Activated T-helper 1 cell treated with anti-CD3 and anti-CD28 coated beads, Interleukin-12 subunit alpha, Interleukin-12 subunit beta, Interleukin-2, Interleukin-4 antibody, amounts not matched to agents 30 ng/mL and 10 ng/mL and 1 ng/mL, durations not matched to agents 14 hours and 24 hours and 36 hours (primary cell): ENCODE data around the gene GMPS. TPM values are rescaled to one million over a fixed set of nuclear protein-coding genes. Genes with fewer than 3 reads are reported as not detected.
"Not testable (repeated sequence)": the region's sequence is repeated elsewhere in the genome, so short reads cannot be mapped to it uniquely, and the experiment has no call there.

Experiments used
- DNase-seq: peaks from one replicate; pipeline ENCODE4 v3.0.0; 2021; ENCODE audit warnings: low spot score
- H3K27ac Mint-ChIP-seq: one replicate; pipeline ENCODE4 v1.8.0; 2021; ENCODE audit warnings: mild to moderate bottlenecking, mixed read lengths
- H3K27me3 Mint-ChIP-seq: one replicate; pipeline ENCODE4 v1.8.0; 2022; ENCODE audit warnings: mild to moderate bottlenecking, moderate library complexity, mixed read lengths; ENCODE audit not compliant: insufficient read depth
- H3K36me3 Mint-ChIP-seq: one replicate; pipeline ENCODE4 v1.8.0; 2021; ENCODE audit warnings: low read depth, mixed read lengths
- H3K4me1 Mint-ChIP-seq: one replicate; pipeline ENCODE4 v1.8.0; 2021; ENCODE audit warnings: low read depth, mixed read lengths
- H3K4me3 Mint-ChIP-seq: one replicate; pipeline ENCODE4 v1.8.0; 2021; ENCODE audit warnings: mild to moderate bottlenecking, moderate library complexity, mixed read lengths
- H3K9me3 Mint-ChIP-seq: one replicate; pipeline ENCODE4 v1.8.0; 2021; ENCODE audit warnings: mixed read lengths
- intact Hi-C: fragments of 100-400 bp; cut with micrococcal nuclease; formaldehyde crosslinking; loops from one replicate; pipeline ENCODE4 v1.15.1; 2024
- total RNA-seq: library from RNA; stranded (reverse); gene quantifications from 2 replicates; pipeline ENCODE4 v1.2.3, GENCODE V29; 2022

Gene GMPS
- total RNA-seq, 1 donor from 2014 or later: 131 TPM

GRCh38 chr3:155884292-155884691, 13.8 kb downstream of the GMPS start:
- Mint-ChIP-seq H3K9me3 (no peaks in the 10 kb centered on the region), H3K36me3 (peaks cover 5% of the 10 kb centered on the region), H3K4me1 (peaks cover 32% of the 10 kb centered on the region), H3K27ac (no peak overlapping the region), H3K4me3 (no peak overlapping the region), H3K27me3 (no peaks in the 10 kb centered on the region)
- DNase-seq: no peak
- intact Hi-C loops: no loop called here

GRCh38 chr3:155885292-155885691, 14.8 kb downstream of the GMPS start:
- Mint-ChIP-seq H3K4me3 (no peak overlapping the region), H3K9me3 (no peaks in the 10 kb centered on the region), H3K4me1 (peaks cover 35% of the 10 kb centered on the region), H3K36me3 (peaks cover 5% of the 10 kb centered on the region), H3K27me3 (no peaks in the 10 kb centered on the region), H3K27ac (no peak overlapping the region)
- no peak for DNase-seq
- intact Hi-C loops: no loop called here

GRCh38 chr3:155886348-155886747, 15.9 kb downstream of the GMPS start:
- H3K36me3 Mint-ChIP-seq, DNase-seq, H3K4me3 Mint-ChIP-seq, H3K27ac Mint-ChIP-seq, intact Hi-C loops, H3K27me3 Mint-ChIP-seq, H3K9me3 Mint-ChIP-seq: not testable (repeated sequence)
- H3K4me1 Mint-ChIP-seq: peaks cover 38% of the 10 kb centered on the region

DNA sequence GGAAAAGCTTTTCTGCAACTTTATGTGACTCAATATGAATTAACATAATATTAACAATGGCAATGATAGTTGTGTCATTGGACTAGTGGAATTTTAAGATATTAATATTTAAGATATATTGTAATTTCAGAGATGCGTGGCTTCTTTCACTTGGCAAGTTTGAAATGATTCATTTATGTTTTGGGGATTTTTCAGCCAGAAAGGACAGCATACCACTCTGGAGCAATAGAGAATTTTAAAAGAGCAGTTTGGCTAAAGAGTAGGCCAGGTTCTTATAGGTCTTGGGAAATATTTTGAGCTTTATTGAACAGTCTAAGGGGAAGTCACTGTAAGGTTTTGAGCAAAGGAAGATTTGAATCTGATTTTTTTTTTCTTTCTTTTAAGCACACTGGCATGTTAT, 16.5 kb downstream of the GMPS start:
- DNase-seq: no peak
- peaks cover 38% of the 10 kb centered on the region for H3K4me1 Mint-ChIP-seq
- H3K27ac Mint-ChIP-seq: peak overlapping the region; percentile 56
- no peak overlapping the region for H3K4me3 Mint-ChIP-seq
- no peaks in the 10 kb centered on the region for H3K9me3 Mint-ChIP-seq
- H3K27me3 Mint-ChIP-seq: no peaks in the 10 kb centered on the region
- peaks cover 4% of the 10 kb centered on the region for H3K36me3 Mint-ChIP-seq
- intact Hi-C loops: no loop called here

DNA sequence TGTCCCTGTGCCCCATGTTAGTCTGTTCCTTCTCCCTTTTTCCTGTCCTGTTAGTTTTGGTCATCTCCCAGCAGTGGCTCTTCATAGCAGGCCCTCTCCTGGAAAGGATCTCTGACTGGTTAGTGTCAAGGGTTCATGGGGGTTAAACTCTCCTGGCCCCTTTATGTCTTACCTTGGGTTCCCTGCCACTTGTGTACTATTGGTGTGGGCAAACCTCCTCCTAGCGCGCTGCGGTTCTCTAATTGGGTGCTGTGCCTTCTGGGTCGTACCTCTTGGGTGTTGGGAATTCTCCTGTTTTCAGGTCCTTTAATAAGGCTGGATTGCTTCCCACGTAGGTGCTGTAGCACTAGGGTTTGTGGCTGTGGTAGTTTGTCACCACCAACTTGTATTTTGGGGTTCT, 18.8 kb downstream of the GMPS start:
- H3K4me3 Mint-ChIP-seq: no peak overlapping the region
- H3K27ac Mint-ChIP-seq: no peak overlapping the region
- intact Hi-C loops: no loop called here
- H3K9me3 Mint-ChIP-seq: no peaks in the 10 kb centered on the region
- DNase-seq: no peak
- H3K27me3 Mint-ChIP-seq: no peaks in the 10 kb centered on the region
- H3K36me3 Mint-ChIP-seq: peaks cover 6% of the 10 kb centered on the region
- peaks cover 38% of the 10 kb centered on the region for H3K4me1 Mint-ChIP-seq

DNA sequence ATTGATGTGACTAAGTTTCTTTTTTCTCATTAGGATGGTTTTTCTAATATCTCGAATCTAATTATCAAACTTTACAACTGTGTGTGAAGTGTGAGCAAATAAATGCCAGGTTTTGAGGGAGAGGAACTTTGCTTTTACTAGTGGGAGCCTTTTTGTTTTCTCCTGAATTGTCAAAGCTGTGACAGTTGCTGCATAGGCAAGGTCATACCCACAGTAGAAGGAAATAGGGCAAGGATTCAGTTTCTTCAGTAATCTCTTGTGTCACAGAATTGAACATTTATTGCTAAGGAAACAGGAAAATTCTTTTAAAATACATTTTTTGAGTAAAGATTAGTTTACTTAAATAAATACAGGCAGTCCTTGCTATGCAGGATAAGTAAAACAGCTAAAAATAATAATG, 19.5 kb downstream of the GMPS start:
- Mint-ChIP-seq H3K9me3 (no peaks in the 10 kb centered on the region), H3K36me3 (peaks cover 11% of the 10 kb centered on the region), H3K27me3 (no peaks in the 10 kb centered on the region), H3K4me3 (no peak overlapping the region), H3K4me1 (peaks cover 36% of the 10 kb centered on the region), H3K27ac (no peak overlapping the region)
- intact Hi-C loops: no loop called here
- no peak for DNase-seq

- Mint-ChIP-seq H3K4me1 (peaks cover 37% of the 10 kb centered on the region), H3K9me3 (no peaks in the 10 kb centered on the region), H3K27me3 (no peaks in the 10 kb centered on the region), H3K4me3 (no peak overlapping the region), H3K27ac (no peak overlapping the region), H3K36me3 (peaks cover 15% of the 10 kb centered on the region)
- DNase-seq: no peak
- intact Hi-C loops: no loop called here
Observed at GRCh38 chr3:155890671-155891190, 20.3 kb downstream of the GMPS start.

DNA sequence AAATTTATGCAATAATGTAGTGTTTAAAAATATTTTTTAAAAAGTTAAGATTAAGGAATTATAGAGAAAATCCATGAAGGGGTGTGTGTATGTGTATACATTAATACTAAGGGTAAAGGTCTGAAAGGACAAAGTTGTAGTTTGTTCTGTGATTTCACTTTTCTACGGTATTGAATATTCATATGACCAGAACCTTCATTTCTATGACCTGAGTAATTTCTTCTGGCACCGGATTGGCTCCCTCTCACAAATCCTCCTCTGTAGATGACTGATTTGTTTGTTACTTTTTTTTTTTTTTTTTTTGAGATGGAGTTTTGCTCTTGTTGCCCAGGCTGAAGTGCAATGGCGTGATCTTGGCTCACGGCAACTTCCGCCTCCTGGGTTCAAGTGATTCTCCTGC, 20.9 kb downstream of the GMPS start:
- Mint-ChIP-seq H3K27me3 (no peaks in the 10 kb centered on the region), H3K4me1 (peaks cover 37% of the 10 kb centered on the region), H3K36me3 (peaks cover 17% of the 10 kb centered on the region), H3K27ac (no peak overlapping the region), H3K9me3 (no peaks in the 10 kb centered on the region), H3K4me3 (no peak overlapping the region)
- intact Hi-C loops: no loop called here
- DNase-seq: no peak

GRCh38 chr3:155895379-155895900, 25.0 kb downstream of the GMPS start:
- Mint-ChIP-seq H3K27ac (no peak overlapping the region), H3K4me1 (peaks cover 19% of the 10 kb centered on the region), H3K27me3 (no peaks in the 10 kb centered on the region), H3K36me3 (peaks cover 31% of the 10 kb centered on the region), H3K9me3 (no peaks in the 10 kb centered on the region), H3K4me3 (no peak overlapping the region)
- intact Hi-C loops: no loop called here
- DNase-seq: no peak

GRCh38 chr3:155906900-155907299, 36.5 kb downstream of the GMPS start:
- no peaks in the 10 kb centered on the region for H3K27me3 Mint-ChIP-seq
- peaks cover 13% of the 10 kb centered on the region for H3K4me1 Mint-ChIP-seq
- H3K27ac Mint-ChIP-seq: no peak overlapping the region
- peaks cover 6% of the 10 kb centered on the region for H3K9me3 Mint-ChIP-seq
- DNase-seq: no peak
- H3K36me3 Mint-ChIP-seq: peaks cover 45% of the 10 kb centered on the region
- intact Hi-C loops: no loop called here
- H3K4me3 Mint-ChIP-seq: no peak overlapping the region

DNA sequence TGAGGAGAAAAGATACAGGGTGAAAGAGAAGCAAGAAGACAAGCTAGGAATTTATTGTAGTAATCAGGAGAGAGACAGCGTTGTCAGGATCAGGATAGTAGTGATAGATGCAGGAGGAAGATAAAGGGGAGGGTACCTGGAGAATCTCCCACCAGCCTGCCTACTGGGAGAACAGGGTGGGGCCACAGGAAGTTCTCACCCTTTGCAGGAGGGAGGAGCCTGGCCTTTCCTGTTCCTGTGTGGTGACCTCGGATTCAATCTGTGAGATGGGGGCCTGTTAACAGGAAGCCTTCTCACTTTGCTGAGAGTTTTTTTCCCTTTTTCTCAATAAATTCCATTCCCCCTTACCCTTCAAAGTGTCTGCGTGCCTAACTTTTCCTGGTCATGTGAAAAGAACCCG, 37.6 kb downstream of the GMPS start:
- H3K4me1 Mint-ChIP-seq: peaks cover 13% of the 10 kb centered on the region
- peaks cover 6% of the 10 kb centered on the region for H3K9me3 Mint-ChIP-seq
- peaks cover 48% of the 10 kb centered on the region for H3K36me3 Mint-ChIP-seq
- H3K27ac Mint-ChIP-seq: peak overlapping the region; percentile 45
- peak overlapping the region; percentile 45 for H3K4me3 Mint-ChIP-seq
- intact Hi-C loops: no loop called here
- no peak for DNase-seq
- no peaks in the 10 kb centered on the region for H3K27me3 Mint-ChIP-seq

- H3K4me3 Mint-ChIP-seq: no peak overlapping the region
- H3K9me3 Mint-ChIP-seq: peaks cover 6% of the 10 kb centered on the region
- H3K4me1 Mint-ChIP-seq: peaks cover 13% of the 10 kb centered on the region
- no peak for DNase-seq
- intact Hi-C loops: no loop called here
- H3K27me3 Mint-ChIP-seq: no peaks in the 10 kb centered on the region
- peaks cover 51% of the 10 kb centered on the region for H3K36me3 Mint-ChIP-seq
- peak overlapping the region; percentile 45 for H3K27ac Mint-ChIP-seq
Observed at GRCh38 chr3:155908605-155909004, 38.2 kb downstream of the GMPS start.

DNA sequence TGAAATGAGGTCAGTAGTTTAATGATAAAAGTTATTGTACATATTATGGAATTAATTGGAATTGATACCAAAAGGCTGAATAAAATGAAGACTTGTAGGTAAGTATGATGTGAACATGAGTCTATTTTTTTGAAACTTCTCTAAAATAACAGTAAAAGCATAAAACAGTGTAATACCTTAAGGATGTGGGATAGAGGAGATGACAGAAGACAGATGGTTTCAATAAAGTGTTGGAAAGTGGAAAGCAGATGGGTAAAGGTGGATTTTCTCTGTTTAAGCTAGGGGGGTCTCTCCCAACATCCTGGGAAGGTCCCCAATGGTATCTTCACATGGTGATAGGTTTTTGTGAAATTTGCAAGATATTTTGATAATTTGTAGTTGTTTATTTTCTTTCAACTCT, 41.6 kb downstream of the GMPS start:
- no peaks in the 10 kb centered on the region for H3K27me3 Mint-ChIP-seq
- H3K4me1 Mint-ChIP-seq: peaks cover 13% of the 10 kb centered on the region
- peaks cover 61% of the 10 kb centered on the region for H3K36me3 Mint-ChIP-seq
- intact Hi-C loops: no loop called here
- no peak overlapping the region for H3K27ac Mint-ChIP-seq
- DNase-seq: no peak
- peaks cover 6% of the 10 kb centered on the region for H3K9me3 Mint-ChIP-seq
- H3K4me3 Mint-ChIP-seq: no peak overlapping the region

DNA sequence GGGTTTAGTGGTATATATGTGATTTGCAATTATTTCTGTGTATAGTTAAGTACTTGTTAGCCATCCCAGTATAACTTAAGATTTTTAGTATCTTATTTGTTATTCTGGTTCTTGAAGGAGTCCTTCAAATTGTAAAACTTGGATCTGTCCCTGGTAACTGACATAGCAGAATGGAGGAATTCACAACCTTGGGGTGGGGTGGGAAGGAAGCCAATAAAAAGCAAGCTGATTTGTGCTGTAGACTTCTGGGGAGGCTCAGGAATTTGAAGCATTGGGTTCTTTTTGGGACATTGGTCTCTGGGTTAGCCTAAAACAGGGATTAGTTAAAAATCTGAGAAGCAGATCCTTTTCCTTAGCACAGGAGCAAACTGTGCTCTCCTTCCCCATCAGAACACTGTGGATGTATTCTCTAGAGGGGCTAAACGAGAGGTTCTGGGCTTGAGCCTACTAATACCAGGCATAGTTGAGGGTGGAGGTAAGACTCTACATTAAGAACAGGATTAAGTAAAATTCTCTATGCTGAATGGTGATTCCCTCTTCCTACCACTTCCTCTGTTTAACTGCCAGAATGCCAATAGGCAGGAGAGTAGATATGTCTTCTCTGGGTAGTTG, 42.2 kb downstream of the GMPS start:
- peaks cover 61% of the 10 kb centered on the region for H3K36me3 Mint-ChIP-seq
- no peaks in the 10 kb centered on the region for H3K27me3 Mint-ChIP-seq
- intact Hi-C loops: no loop called here
- no peak overlapping the region for H3K4me3 Mint-ChIP-seq
- H3K27ac Mint-ChIP-seq: no peak overlapping the region
- H3K4me1 Mint-ChIP-seq: peaks cover 10% of the 10 kb centered on the region
- peaks cover 3% of the 10 kb centered on the region for H3K9me3 Mint-ChIP-seq
- DNase-seq: no peak
